ENCODE measurements around the gene CNPY2. TPM values are rescaled to one million over a fixed set of nuclear protein-coding genes. Genes with fewer than 3 reads are reported as not detected.

CNPY2 gene
- total and polyA plus RNA-seq, 2 of the 13 experiments (the other 11 are each of a cell fraction or from before 2014, with no cell fraction given), result 285 to 356 TPM

- TF ChIP-seq HIC2 (CRISPR knock-in tag; IDR thresholded peaks at IDR 0.05; ENCODE audit: low read depth), result peak; percentile 94
- TF ChIP-seq HMGXB4 (CRISPR knock-in tag; IDR thresholded peaks at IDR 0.05; ENCODE audit: borderline replicate concordance in 1 of 2, low read depth in 1 of 2), result no peak; a peak in 1 of 4 replicates
- peak; percentile 41 to 47; a peak in 1 of 4 replicates for TF ChIP-seq POLR2A (IDR thresholded peaks at IDR 0.05; ENCODE audit: insufficient read depth in 1 of 2, low read depth in 2 of 2, low read length in 2 of 2)
- peak; percentile 40; the same call in 1 of the 2 replicates for TF ChIP-seq ZNF503 (CRISPR knock-in tag; IDR thresholded peaks at IDR 0.05)
- no peak for TF ChIP-seq ZNF260 (CRISPR knock-in tag; IDR thresholded peaks at IDR 0.05; ENCODE audit: borderline replicate concordance, low read depth)
- TF ChIP-seq ZNF326 (CRISPR knock-in tag; IDR thresholded peaks at IDR 0.05; ENCODE audit: borderline replicate concordance), result no peak
- TF ChIP-seq ZNF414 (CRISPR knock-in tag; IDR thresholded peaks at IDR 0.05), result no peak
- peak; percentile 63 for TF ChIP-seq ARID3A (IDR thresholded peaks at IDR 0.05; ENCODE audit: low read depth, low read length)
- TF ChIP-seq IKZF1 (IDR thresholded peaks at IDR 0.05), result no peak
- TF ChIP-seq SP140L (CRISPR knock-in tag; IDR thresholded peaks at IDR 0.05; ENCODE audit: borderline replicate concordance), result no peak
- peak; percentile 68 for TF ChIP-seq TCF7 (IDR thresholded peaks at IDR 0.05; ENCODE audit: low read depth)
- TF ChIP-seq MED13 (CRISPR knock-in tag; IDR thresholded peaks at IDR 0.05), result no peak
- no peak for TF ChIP-seq RAD51 (IDR thresholded peaks at IDR 0.05; ENCODE audit: borderline replicate concordance)
- no peak for TF ChIP-seq ZNF879 (CRISPR knock-in tag; IDR thresholded peaks at IDR 0.05)
- no peak for TF ChIP-seq ZNF367 (CRISPR knock-in tag; IDR thresholded peaks at IDR 0.05; ENCODE audit: borderline replicate concordance)
- no peak for TF ChIP-seq CENPBD1 (CRISPR knock-in tag; IDR thresholded peaks at IDR 0.05; ENCODE audit: borderline replicate concordance, low read depth)
- no peak for TF ChIP-seq ZNF33B (CRISPR knock-in tag; IDR thresholded peaks at IDR 0.05)
- no peak for TF ChIP-seq SMARCE1 (IDR thresholded peaks at IDR 0.05; ENCODE audit: borderline replicate concordance)
- no peak for TF ChIP-seq HDAC6 (IDR thresholded peaks at IDR 0.05; ENCODE audit: low read depth, low read length)
- TF ChIP-seq HIVEP1 (CRISPR knock-in tag; IDR thresholded peaks at IDR 0.05), result no peak
- TF ChIP-seq ZNF468 (CRISPR knock-in tag; IDR thresholded peaks at IDR 0.05), result no peak
Measured at GRCh38 chr12:56362130-56363059, 46.6 kb upstream of the CNPY2 start, which contains the start of gene APOF (continued).

Measured in HepG2 (cell line).